ENCODE results near the gene GRB2.

DNA sequence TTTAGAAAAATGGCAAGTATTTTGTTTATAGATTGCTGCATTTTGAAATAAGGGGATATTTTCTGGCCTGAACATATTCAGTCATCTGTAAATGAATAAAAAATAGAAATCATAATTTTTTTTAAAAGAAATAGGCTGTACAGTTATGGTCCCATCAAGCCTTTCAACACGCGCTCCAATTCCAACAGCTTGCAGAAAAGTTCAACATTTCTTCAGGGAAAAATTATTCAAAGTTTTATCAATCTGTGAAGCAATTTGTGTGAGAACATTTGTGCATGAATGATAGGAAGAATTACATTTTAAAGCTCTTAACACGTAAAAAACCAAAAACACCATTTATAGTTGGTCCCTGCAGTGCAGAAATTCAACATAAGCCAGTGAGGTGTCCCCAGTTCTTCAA lies 65.5 kb downstream of the GRB2 start:
- no peak for TF ChIP-seq GATA3 (IDR thresholded peaks at IDR 0.05; ENCODE audit: low read depth, low read length)
- no peak for TF ChIP-seq GATA2 (IDR thresholded peaks at IDR 0.05; ENCODE audit: low read depth, low read length)

All from SH-SY5Y (cell line).